Neural progenitor cell (in vitro differentiated cells): ENCODE measurements around the gene CDCP2. TPM values are rescaled to one million over a fixed set of nuclear protein-coding genes. Genes with fewer than 3 reads are reported as not detected.

Experiments used
- DNase-seq: peaks from one replicate; pipeline ENCODE4 v3.0.0-alpha.2; 2016; ENCODE audit warnings: low spot score
- H2AFZ ChIP-seq: fragments of 200-600 bp; sonication (generic); replicated peaks from 2 replicates; pipeline ENCODE4 v1.6.1; 2016; ENCODE audit warnings: antibody characterized with exemption
- H3F3A ChIP-seq: fragments of 200-600 bp; sonication (generic); 2 replicates; pipeline ENCODE4 v1.6.1; 2016; ENCODE audit warnings: antibody characterized with exemption, low read depth
- H3K27ac ChIP-seq: fragments of 200-600 bp; sonication (generic); 2 replicates; pipeline ENCODE4 v1.5.1; 2016; ENCODE audit warnings: mild to moderate bottlenecking
- H3K27me3 ChIP-seq: fragments of 200-600 bp; sonication (generic); 2 replicates; pipeline ENCODE4 v1.6.1; 2016; ENCODE audit warnings: mild to moderate bottlenecking, moderate library complexity
- H3K36me3 ChIP-seq: fragments of 200-600 bp; sonication (generic); 2 replicates; pipeline ENCODE4 v1.5.1; 2016
- H3K4me1 ChIP-seq: fragments of 200-600 bp; sonication (generic); 2 replicates; pipeline ENCODE4 v1.6.1; 2016; ENCODE audit warnings: mixed run types
- H3K4me2 ChIP-seq: fragments of 200-600 bp; sonication (generic); 2 replicates; pipeline ENCODE4 v1.6.1; 2016
- H3K4me3 ChIP-seq: fragments of 200-600 bp; sonication (generic); 2 replicates; pipeline ENCODE4 v1.5.1; 2016
- H3K79me2 ChIP-seq: fragments of 200-600 bp; sonication (generic); 2 replicates; pipeline ENCODE4 v1.6.1; 2016; ENCODE audit warnings: low read depth
- H3K9ac ChIP-seq: fragments of 200-600 bp; sonication (generic); 2 replicates; pipeline ENCODE4 v1.6.1; 2016
- H3K9me3 ChIP-seq: fragments of 200-600 bp; sonication (generic); 2 replicates; pipeline ENCODE4 v1.5.1; 2016; ENCODE audit warnings: low read depth
- H4K20me1 ChIP-seq: fragments of 200-600 bp; sonication (generic); 2 replicates; pipeline ENCODE4 v1.6.1; 2016; ENCODE audit warnings: low read depth
- H3K27ac Mint-ChIP-seq: 3 replicates; pipeline ENCODE4 v1.8.0; 2021; ENCODE audit warnings: mixed read lengths
- H3K27me3 Mint-ChIP-seq: 2 replicates; pipeline ENCODE4 v1.8.0; 2022; ENCODE audit warnings: low read depth, mild to moderate bottlenecking, inconsistent platforms, moderate library complexity, mixed read lengths; ENCODE audit not compliant: insufficient read depth
- H3K36me3 Mint-ChIP-seq: 3 replicates; pipeline ENCODE4 v1.8.0; 2021; ENCODE audit warnings: mixed read lengths
- H3K4me1 Mint-ChIP-seq: 3 replicates; pipeline ENCODE4 v1.8.0; 2021; ENCODE audit warnings: mixed read lengths
- H3K4me3 Mint-ChIP-seq: 3 replicates; pipeline ENCODE4 v1.8.0; 2021; ENCODE audit warnings: mild to moderate bottlenecking, moderate library complexity, mixed read lengths
- H3K9me3 Mint-ChIP-seq: 3 replicates; pipeline ENCODE4 v1.8.0; 2020; ENCODE audit warnings: mixed read lengths
- EZH2 ChIP-seq: fragments of 200-600 bp; sonication (generic); IDR thresholded peaks from 2 replicates; pipeline ENCODE4 v1.6.1; 2017; ENCODE audit warnings: antibody characterized with exemption, mild to moderate bottlenecking, moderate library complexity
- EZH2phosphoT487 ChIP-seq: fragments of 200-600 bp; sonication (generic); IDR thresholded peaks from 2 replicates; pipeline ENCODE4 v1.6.1; 2017; ENCODE audit warnings: antibody characterized with exemption
- total RNA-seq: library from RNA; depleted of rRNA; stranded (reverse); fragments of >200 nt; gene quantifications from 2 replicates; pipeline ENCODE4 v1.2.3, GENCODE V29; 2015; ENCODE audit warnings: low replicate concordance
- TF ChIP-seq, protein P1 (sequence below): fragments of 200-600 bp; sonication (generic); IDR thresholded peaks from 2 replicates; pipeline ENCODE4 v1.5.1; 2017; ENCODE audit warnings: antibody characterized with exemption, mild to moderate bottlenecking

The CDCP2 gene
- total RNA-seq, 1 donor from 2014 or later, result not detected

DNA sequence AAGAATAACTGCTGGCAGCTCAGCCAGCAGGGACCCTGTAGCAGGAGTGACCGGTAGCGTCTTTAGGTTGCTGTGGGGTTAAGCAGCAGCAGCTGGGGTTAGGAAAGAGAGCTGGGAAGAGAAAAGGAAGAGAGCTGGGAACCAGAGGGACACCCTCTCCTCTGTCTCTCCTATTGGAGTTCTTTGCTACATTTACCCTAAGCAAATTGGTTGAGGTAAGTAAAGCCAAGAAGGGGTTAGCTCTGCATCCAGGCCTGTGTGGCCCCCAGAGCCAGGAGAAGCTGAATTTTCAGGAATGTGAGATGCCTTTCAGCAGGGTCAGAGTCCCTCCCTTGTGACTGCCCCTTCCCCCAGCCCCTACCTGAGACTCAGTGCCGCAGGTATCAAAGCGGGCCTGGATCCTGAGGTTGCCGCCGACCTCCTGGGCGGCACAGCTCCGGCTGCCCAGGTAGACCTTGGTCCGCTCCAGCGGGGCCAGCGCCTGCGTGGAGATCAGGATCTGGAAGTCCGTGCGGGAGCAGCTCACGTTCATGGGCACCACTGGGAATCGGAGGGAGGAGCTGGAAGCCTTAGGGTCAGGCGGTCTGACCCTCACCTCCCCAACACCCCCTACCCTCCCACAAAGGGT, 16.4 kb downstream of the CDCP2 start:
- Histone ChIP-seq H3K4me2 (peak overlapping the region; percentile 65), H2AFZ (peak overlapping the region; percentile 70)

DNA sequence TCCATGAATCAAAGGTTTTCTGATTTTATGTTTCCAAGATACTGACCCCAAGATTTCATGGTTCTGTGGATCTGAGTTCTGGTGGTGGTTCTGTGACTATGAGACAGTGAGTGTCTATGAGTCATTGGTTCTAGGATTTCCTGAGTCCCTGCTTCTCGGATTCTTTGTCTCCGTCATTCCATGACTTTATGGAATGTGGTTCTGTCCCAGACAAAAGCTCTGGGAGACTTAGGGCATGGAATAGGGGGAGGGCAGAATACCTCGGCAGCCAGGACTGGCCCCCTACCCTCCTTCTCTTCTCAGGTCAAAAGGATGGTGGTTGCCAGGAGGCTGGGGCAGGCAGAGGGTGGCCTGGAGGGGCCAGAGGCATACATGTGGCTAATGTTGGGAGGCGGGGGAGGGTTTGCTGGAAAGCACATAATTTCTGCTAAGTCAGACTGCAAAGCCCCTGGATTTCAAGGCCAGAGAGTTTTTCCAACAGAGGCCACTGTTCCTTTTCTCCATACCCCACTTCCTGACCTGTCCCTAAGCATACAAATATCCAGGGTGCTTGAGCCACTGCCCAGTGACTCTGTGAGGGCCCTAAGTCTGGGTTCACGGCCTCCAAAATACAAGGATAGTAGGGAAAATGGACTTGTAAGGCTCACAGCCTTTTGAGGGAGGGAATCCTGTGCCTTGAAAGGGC, 17.2 kb downstream of the CDCP2 start:
- Histone ChIP-seq H4K20me1 (no peaks in the 10 kb centered on the region), H3K27ac (no peak overlapping the region), H3K4me3 (no peak overlapping the region), H3K9me3 (no peaks in the 10 kb centered on the region), H3F3A (peaks cover 9% of the 10 kb centered on the region), H3K36me3 (no peaks in the 10 kb centered on the region), H3K79me2 (no peaks in the 10 kb centered on the region), H3K27me3 (no peaks in the 10 kb centered on the region), H2AFZ (peak overlapping the region; percentile 70), H3K4me1 (peaks cover 26% of the 10 kb centered on the region), H3K4me2 (peak overlapping the region; percentile 65), H3K9ac (no peak overlapping the region)
- Mint-ChIP-seq H3K4me3 (peak overlapping the region; percentile 54), H3K27ac (peak overlapping the region; percentile 98), H3K27me3 (peaks cover 11% of the 10 kb centered on the region), H3K9me3 (no peaks in the 10 kb centered on the region), H3K4me1 (peaks cover 45% of the 10 kb centered on the region), H3K36me3 (no peaks in the 10 kb centered on the region)
- peak; percentile 43 for DNase-seq
- TF ChIP-seq EZH2phosphoT487 (no peak), EZH2 (no peak)
- TF ChIP-seq, protein P1, sequence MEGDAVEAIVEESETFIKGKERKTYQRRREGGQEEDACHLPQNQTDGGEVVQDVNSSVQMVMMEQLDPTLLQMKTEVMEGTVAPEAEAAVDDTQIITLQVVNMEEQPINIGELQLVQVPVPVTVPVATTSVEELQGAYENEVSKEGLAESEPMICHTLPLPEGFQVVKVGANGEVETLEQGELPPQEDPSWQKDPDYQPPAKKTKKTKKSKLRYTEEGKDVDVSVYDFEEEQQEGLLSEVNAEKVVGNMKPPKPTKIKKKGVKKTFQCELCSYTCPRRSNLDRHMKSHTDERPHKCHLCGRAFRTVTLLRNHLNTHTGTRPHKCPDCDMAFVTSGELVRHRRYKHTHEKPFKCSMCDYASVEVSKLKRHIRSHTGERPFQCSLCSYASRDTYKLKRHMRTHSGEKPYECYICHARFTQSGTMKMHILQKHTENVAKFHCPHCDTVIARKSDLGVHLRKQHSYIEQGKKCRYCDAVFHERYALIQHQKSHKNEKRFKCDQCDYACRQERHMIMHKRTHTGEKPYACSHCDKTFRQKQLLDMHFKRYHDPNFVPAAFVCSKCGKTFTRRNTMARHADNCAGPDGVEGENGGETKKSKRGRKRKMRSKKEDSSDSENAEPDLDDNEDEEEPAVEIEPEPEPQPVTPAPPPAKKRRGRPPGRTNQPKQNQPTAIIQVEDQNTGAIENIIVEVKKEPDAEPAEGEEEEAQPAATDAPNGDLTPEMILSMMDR, result no peak

More for the DNA sequence above, 16.4 kb downstream of the CDCP2 start:
- H3F3A ChIP-seq, result peaks cover 9% of the 10 kb centered on the region
- H3K79me2 ChIP-seq, result no peaks in the 10 kb centered on the region
- TF ChIP-seq EZH2phosphoT487 (no peak), EZH2 (no peak)
- TF ChIP-seq, protein P1, result no peak
- peak; percentile 25 for DNase-seq
- Mint-ChIP-seq H3K27ac (peak overlapping the region; percentile 98), H3K4me1 (peaks cover 45% of the 10 kb centered on the region), H3K27me3 (peaks cover 15% of the 10 kb centered on the region), H3K4me3 (peak overlapping the region; percentile 54), H3K36me3 (no peaks in the 10 kb centered on the region), H3K9me3 (no peaks in the 10 kb centered on the region)
- H4K20me1 ChIP-seq, result no peaks in the 10 kb centered on the region
- H3K36me3 ChIP-seq, result no peaks in the 10 kb centered on the region
- H3K27ac ChIP-seq, result no peak overlapping the region
- no peaks in the 10 kb centered on the region for H3K27me3 ChIP-seq
- no peak overlapping the region for H3K9ac ChIP-seq
- H3K4me1 ChIP-seq, result peaks cover 26% of the 10 kb centered on the region
- no peaks in the 10 kb centered on the region for H3K9me3 ChIP-seq
- H3K4me3 ChIP-seq, result no peak overlapping the region

DNA sequence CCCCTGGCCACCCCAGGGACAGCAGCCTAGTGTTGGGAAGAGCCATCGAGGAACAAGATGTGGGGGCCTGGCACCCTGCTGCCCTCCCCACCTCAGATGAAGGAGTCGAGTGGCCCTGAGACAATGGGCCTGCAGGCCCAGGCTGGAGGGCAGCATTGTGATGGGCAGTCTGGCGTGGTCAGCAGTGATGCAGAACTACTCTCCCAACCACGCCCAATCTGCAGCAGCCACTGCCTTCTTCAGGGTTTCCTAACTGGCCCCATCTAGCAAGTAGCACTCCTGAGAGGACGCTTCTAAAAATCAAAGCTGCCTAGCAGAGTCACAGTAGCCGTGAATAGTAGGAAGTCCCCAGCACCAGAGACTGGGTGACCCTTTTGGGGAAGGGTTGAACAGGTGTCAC, 18.5 kb downstream of the CDCP2 start:
- no peak overlapping the region for H3K4me2 ChIP-seq
- Mint-ChIP-seq H3K36me3 (no peaks in the 10 kb centered on the region), H3K4me3 (no peak overlapping the region), H3K27me3 (peaks cover 9% of the 10 kb centered on the region), H3K4me1 (peaks cover 45% of the 10 kb centered on the region), H3K27ac (peak overlapping the region; percentile 82), H3K9me3 (no peaks in the 10 kb centered on the region)
- H3K36me3 ChIP-seq, result no peaks in the 10 kb centered on the region
- no peak for DNase-seq
- no peak overlapping the region for H3K4me3 ChIP-seq
- H4K20me1 ChIP-seq, result no peaks in the 10 kb centered on the region
- H3K4me1 ChIP-seq, result peaks cover 26% of the 10 kb centered on the region
- TF ChIP-seq, protein P1, result no peak
- TF ChIP-seq EZH2 (no peak), EZH2phosphoT487 (no peak)
- no peaks in the 10 kb centered on the region for H3K27me3 ChIP-seq
- H2AFZ ChIP-seq, result no peak overlapping the region
- no peaks in the 10 kb centered on the region for H3K9me3 ChIP-seq
- peaks cover 9% of the 10 kb centered on the region for H3F3A ChIP-seq
- H3K9ac ChIP-seq, result no peak overlapping the region
- H3K79me2 ChIP-seq, result no peaks in the 10 kb centered on the region
- no peak overlapping the region for H3K27ac ChIP-seq
